Vagina (tissue), 2 donors: ENCODE measurements around the gene PDK3.

ENCODE experiments used
- CTCF ChIP-seq, 3 experiments: fragments of 450-650 bp in 2 of 3; fragments of 200-600 bp in 1 of 3; sonication (generic) in 1 of 3; IDR thresholded peaks; one replicate each; pipeline ENCODE4 v1.5.1; 2017 to 2019; ENCODE audit warnings: antibody characterized with exemption in 3 of 3, mild to moderate bottlenecking in 2 of 3, moderate library complexity in 2 of 3
- POLR2A ChIP-seq, 2 donors: fragments of 450-650 bp; IDR thresholded peaks; one replicate each; pipeline ENCODE4 v1.6.1; 2017; ENCODE audit warnings: antibody characterized with exemption in 2 of 2, mild to moderate bottlenecking in 2 of 2, moderate library complexity in 2 of 2

DNA sequence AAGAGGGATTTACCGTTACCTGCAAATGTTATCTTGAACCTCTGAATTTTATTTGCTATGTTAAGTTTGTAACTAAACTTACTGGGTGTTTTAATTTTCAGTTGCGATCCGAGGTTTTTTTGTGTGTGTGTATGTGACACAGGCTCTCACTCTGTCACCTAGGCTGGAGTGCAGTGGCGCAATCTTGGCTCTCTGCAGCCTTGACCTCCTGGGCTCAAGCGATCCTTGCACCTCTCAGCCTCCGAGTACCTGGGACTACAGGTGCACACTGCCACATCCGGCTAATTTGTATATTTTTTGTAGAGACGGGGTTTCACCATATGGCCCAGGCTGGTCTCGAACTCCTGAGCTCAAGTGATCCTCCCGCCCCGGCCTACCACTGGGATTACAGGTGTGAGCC is 18.5 kb downstream of the PDK3 start:
- TF ChIP-seq CTCF (IDR thresholded peaks at IDR 0.05) = no peak
- no peak for TF ChIP-seq POLR2A (IDR thresholded peaks at IDR 0.05)
